K562 (cell line): ENCODE measurements around the gene CYTH1. TPM values are rescaled to one million over a fixed set of nuclear protein-coding genes. Genes with fewer than 3 reads are reported as not detected.

Source experiments
- ATAC-seq: fragments of 200-7000 bp; cut with Tn5 transposase; 3 replicates; pipeline ENCODE4 v1.9.1; 2020; ENCODE audit warnings: moderate library complexity
- BruUV-seq: library from RNA; stranded (reverse); fragments of 400-500 nt; replicated peaks from 2 replicates; lab custom pipeline; 2021; lab: Mats Ljungman, UMichigan
- CTCF ChIA-PET: fragments of 300-600 bp; formaldehyde crosslinking; extraction: SDS; loops from one replicate; lab custom pipeline; 2021; ENCODE audit warnings: low intra/inter-chr PET ratio; lab: Yijun Ruan, JAX
- POLR2A ChIA-PET: fragments of 300-600, 350-650 bp; sonication (Branson Sonifier 250); formaldehyde crosslinking; extraction: SDS; loops from one replicate; lab custom pipeline; 2021; ENCODE audit warnings: antibody characterized with exemption, inconsistent platforms; lab: Yijun Ruan, JAX
- DNase-seq, 4 experiments: peaks; one replicate each; pipeline versions ENCODE4 v3.0.0 to v3.0.0-alpha.2; 2011 to 2018; ENCODE audit warnings: low spot score in 3 of 4, mixed read lengths in 3 of 4; ENCODE audit errors: extremely low read depth in 1 of 4
- FAIRE-seq: peaks from 2 replicates; lab custom pipeline; 2011; peaks lifted over from hg19 to GRCh38; lab: Jason Lieb, UNC
- H2AFZ ChIP-seq: 2 replicates; pipeline ENCODE4 v1.6.0; 2011; ENCODE audit warnings: low read depth, low read length, control low read depth, inconsistent platforms
- H3K27ac ChIP-seq: fragments of 200-600 bp; 3 replicates; pipeline ENCODE4 v1.8.0; 2011; ENCODE audit warnings: low read depth, mild to moderate bottlenecking, control low read depth, inconsistent platforms, low read length, moderate library complexity, mixed read lengths; ENCODE audit errors: extremely low read depth
- H3K27me3 ChIP-seq, 2 experiments: fragments of 300-600 bp in 1 of 2; 2 replicates in 1 of 2; 3 replicates in 1 of 2; pipeline versions ENCODE4 v1.6.0 to v1.8.0; 2011; ENCODE audit warnings: inconsistent platforms in 2 of 2, low read length in 2 of 2, mild to moderate bottlenecking in 1 of 2, mixed read lengths in 1 of 2, moderate library complexity in 1 of 2; ENCODE audit not compliant: control insufficient read depth in 2 of 2, insufficient read depth in 2 of 2
- H3K36me3 ChIP-seq: fragments of 300-600 bp; 3 replicates; pipeline ENCODE4 v1.8.0; 2011; ENCODE audit warnings: mild to moderate bottlenecking, low read length, inconsistent platforms; ENCODE audit not compliant: control insufficient read depth, insufficient read depth
- H3K4me1 ChIP-seq, 2 experiments: fragments of 200-600 bp in 1 of 2; replicated peaks in 1 of 2; 2 replicates in 1 of 2; 3 replicates in 1 of 2; pipeline versions ENCODE4 v1.5.1 to v1.8.0; 2011; ENCODE audit warnings: inconsistent platforms in 2 of 2, low read length in 2 of 2, mild to moderate bottlenecking in 1 of 2, mixed read lengths in 1 of 2, moderate library complexity in 1 of 2; ENCODE audit not compliant: control insufficient read depth in 2 of 2, insufficient read depth in 2 of 2
- H3K4me2 ChIP-seq: 2 replicates; pipeline ENCODE4 v1.6.1; 2011; ENCODE audit warnings: low read length, control low read depth, inconsistent platforms, mixed read lengths; ENCODE audit not compliant: insufficient read depth
- H3K4me3 ChIP-seq: fragments of 200-600 bp; sonication (generic), shearing (Covaris generic); 2 replicates; pipeline ENCODE4 v1.5.1; 2016; ENCODE audit warnings: control low read depth, inconsistent platforms
- H3K79me2 ChIP-seq: fragments of 200-600 bp; 3 replicates; pipeline ENCODE4 v1.8.0; 2011; ENCODE audit warnings: low read length, inconsistent platforms; ENCODE audit not compliant: control insufficient read depth, insufficient read depth
- H3K9ac ChIP-seq, 2 experiments: 2 replicates each; pipeline versions ENCODE4 v1.6.0 to v1.6.1; 2011; ENCODE audit warnings: low read depth in 2 of 2, low read length in 2 of 2, control low read depth in 1 of 2, inconsistent platforms in 1 of 2, mild to moderate bottlenecking in 1 of 2, mixed read lengths in 1 of 2; ENCODE audit not compliant: insufficient read depth in 1 of 2
- H3K9me1 ChIP-seq: one replicate; pipeline ENCODE4 v1.6.0; 2011; ENCODE audit warnings: inconsistent platforms, mild to moderate bottlenecking, low read length, moderate library complexity; ENCODE audit not compliant: control insufficient read depth, insufficient read depth
- H3K9me3 ChIP-seq: replicated peaks from 2 replicates; pipeline ENCODE4 v1.5.1; 2011; ENCODE audit warnings: low read depth, low read length, inconsistent platforms; ENCODE audit not compliant: control insufficient read depth, insufficient read depth
- H4K20me1 ChIP-seq: replicated peaks from 2 replicates; pipeline ENCODE4 v1.6.1; 2011; ENCODE audit warnings: low read length, inconsistent platforms, mixed read lengths; ENCODE audit not compliant: control insufficient read depth, insufficient read depth
- BCOR ChIP-seq: fragments of 450-650 bp; IDR thresholded peaks from 2 replicates; pipeline ENCODE4 v1.6.1; 2016
- EWSR1 ChIP-seq: fragments of 450-650 bp; IDR thresholded peaks from 2 replicates; pipeline ENCODE4 v1.6.1; 2018; ENCODE audit warnings: borderline replicate concordance, mild to moderate bottlenecking, low read depth, moderate library complexity; ENCODE audit not compliant: partially characterized antibody
- ILK ChIP-seq: fragments of 450-650 bp; IDR thresholded peaks from 2 replicates; pipeline ENCODE4 v1.6.1; 2016; ENCODE audit warnings: missing genetic modification characterization, low read depth, mild to moderate bottlenecking, missing compliant biosample characterization, moderate library complexity, borderline replicate concordance
- KAT7 ChIP-seq: sonication (generic); formaldehyde crosslinking; IDR thresholded peaks from 2 replicates; pipeline ENCODE4 v1.8.0; 2022; ENCODE audit warnings: missing genetic modification reagents, mild to moderate bottlenecking, borderline replicate concordance
- MTA3 ChIP-seq: fragments of 450-650 bp; formaldehyde crosslinking; IDR thresholded peaks from 2 replicates; pipeline ENCODE4 v1.6.1; 2017; ENCODE audit warnings: mild to moderate bottlenecking, borderline replicate concordance
- NEUROD1 ChIP-seq: fragments of 150-350 bp; IDR thresholded peaks from 2 replicates; pipeline ENCODE4 v1.6.1; 2014; ENCODE audit warnings: borderline replicate concordance, low read length, low read depth; ENCODE audit not compliant: partially characterized antibody
- NFATC3 ChIP-seq: fragments of 450-650 bp; IDR thresholded peaks from 2 replicates; pipeline ENCODE4 v1.6.1; 2017; ENCODE audit warnings: mild to moderate bottlenecking
- NFE2 ChIP-seq: IDR thresholded peaks from 2 replicates; pipeline ENCODE4 v1.6.1; 2014; ENCODE audit warnings: antibody characterized with exemption, low read depth
- POLR2AphosphoS2 ChIP-seq: IDR thresholded peaks from 2 replicates; pipeline ENCODE4 v1.6.1; 2012; ENCODE audit warnings: low read length, improper control_type of control experiment
- SMAD4 ChIP-seq: fragments of 250-450 bp; sonication (Bioruptor Pico); conservative IDR thresholded peaks from 2 replicates; pipeline ENCODE4 v1.8.0; 2021; ENCODE audit warnings: inconsistent platforms, mild to moderate bottlenecking, moderate library complexity
- TAF9B ChIP-seq: fragments of 450-650 bp; IDR thresholded peaks from 2 replicates; pipeline ENCODE4 v1.6.1; 2018; ENCODE audit warnings: mild to moderate bottlenecking; ENCODE audit not compliant: partially characterized antibody
- U2AF2 ChIP-seq: fragments of 200-400 bp; formaldehyde crosslinking; optimal IDR thresholded peaks from 2 replicates; pipeline ENCODE3; 2017; ENCODE audit warnings: low read depth, mild to moderate bottlenecking, low read length
- ZBTB7A ChIP-seq: IDR thresholded peaks from 2 replicates; pipeline ENCODE4 v1.6.1; 2011; ENCODE audit warnings: low read depth, mild to moderate bottlenecking, low read length, moderate library complexity, borderline replicate concordance; ENCODE audit not compliant: control insufficient read depth
- ZNF140 ChIP-seq: fragments of 250-450 bp; sonication (Bioruptor Pico); IDR thresholded peaks from 2 replicates; pipeline ENCODE4 v1.8.0; 2021; ENCODE audit warnings: moderate library complexity, mild to moderate bottlenecking, inconsistent platforms
- ZNF212 ChIP-seq: fragments of 450-650 bp; formaldehyde crosslinking; IDR thresholded peaks from 2 replicates; pipeline ENCODE4 v1.4.0; 2020; ENCODE audit warnings: mild to moderate bottlenecking
- ZNF277 ChIP-seq: fragments of 250-450 bp; sonication (Bioruptor Pico); IDR thresholded peaks from 2 replicates; pipeline ENCODE4 v1.8.0; 2022; ENCODE audit warnings: inconsistent platforms, mild to moderate bottlenecking, moderate library complexity, borderline replicate concordance
- ZNF592 ChIP-seq: fragments of 450-650 bp; IDR thresholded peaks from 2 replicates; pipeline ENCODE4 v1.6.1; 2017; ENCODE audit warnings: antibody characterized with exemption, mild to moderate bottlenecking
- WGBS: fragments of 100-300 bp; shearing (Covaris generic); methylation state at CpG from one replicate; pipeline ENCODE4 v1.1.6; 2016; ENCODE audit warnings: low coverage, mixed read lengths; ENCODE audit not compliant: insufficient coverage; ENCODE audit errors: missing lambda C conversion rate; 5-methylcytosine and 5-hydroxymethylcytosine counted together
- in situ Hi-C: fragments of 300-500 bp; cut with MboI; formaldehyde crosslinking; loops from 4 replicates; pipeline ENCODE4 v1.15.0; 2018; ENCODE audit warnings: inconsistent platforms, mixed read lengths
- intact Hi-C: fragments of 100-400 bp; cut with micrococcal nuclease; formaldehyde crosslinking; loops from 2 replicates; pipeline ENCODE4 v1.14.2; 2022
- polyA plus RNA-seq, 8 experiments: library from polyadenylated mRNA; depleted of rRNA in 4 of 8; stranded (reverse) in 5 of 8; unstranded in 3 of 8; fragments of >200 nt; fragmentation: Nextera tagmentation in 2 of 8; fragmentation: Illumina TruSeq in 1 of 8; extraction: Ambion mirVana in 2 of 8; extraction: Trizol in 1 of 8; gene quantifications; 2 replicates each; pipeline versions ENCODE4 v1.2.1 to v1.2.3, GENCODE V29; 2011 to 2014; ENCODE audit warnings: inconsistent platforms in 1 of 8, missing spikeins in 1 of 8
- total RNA-seq, 7 experiments: library from RNA; depleted of rRNA in 6 of 7; stranded (reverse); fragments of >200 nt in 6 of 7; fragmentation: Illumina TruSeq in 2 of 7; extraction: Trizol in 2 of 7; gene quantifications; 2 replicates each; pipeline versions ENCODE4 v1.2.1 to v1.2.3, GENCODE V29; 2011 to 2021; ENCODE audit warnings: low replicate concordance in 1 of 7

The CYTH1 gene
- total and polyA plus RNA-seq, 9 of the 15 experiments (the other 6 are each of a cell fraction or from before 2014, with no cell fraction given): 0.52 to 27.7 (median 16.8) TPM

DNA sequence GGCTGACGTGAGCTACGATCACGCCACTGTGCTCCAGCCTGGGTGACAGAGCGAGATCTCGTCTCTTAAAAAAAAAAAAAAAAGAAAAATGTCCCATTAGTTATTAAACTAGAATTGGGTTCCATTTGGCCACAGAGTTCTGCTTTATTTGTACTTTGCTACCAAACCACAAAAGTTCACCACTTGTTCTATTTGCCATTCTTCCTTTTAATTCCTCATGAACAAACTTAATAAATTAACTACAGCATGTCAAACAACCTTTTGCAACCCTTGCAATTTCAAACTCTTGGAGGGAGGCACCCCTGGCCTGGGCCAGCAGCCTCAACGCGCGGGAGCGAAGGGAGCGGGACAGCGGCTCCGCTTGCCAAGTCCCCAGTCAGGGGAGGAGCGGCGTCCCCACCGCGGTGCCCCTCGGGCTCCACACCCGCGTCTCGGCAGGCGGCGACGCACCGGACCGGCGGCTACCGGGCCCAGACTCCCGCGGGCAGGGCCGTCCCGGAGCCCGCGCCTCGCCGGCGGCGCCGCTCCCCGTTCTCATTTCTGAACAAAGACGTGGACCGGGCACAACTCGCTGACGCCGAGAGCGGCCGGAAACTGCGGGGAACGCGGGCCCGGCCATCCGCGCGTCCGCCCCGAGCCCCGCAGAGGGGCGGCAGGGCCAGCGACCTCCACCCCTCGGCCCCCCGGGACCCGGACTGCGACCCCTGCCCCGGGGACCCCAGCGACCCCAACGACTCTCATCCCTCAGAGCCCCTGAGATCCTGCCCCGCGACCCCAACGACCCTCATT is 775 bp downstream of the CYTH1 start:
- no peaks in the 10 kb centered on the region for H3K27me3 ChIP-seq
- H3K4me3 ChIP-seq: peak overlapping the region; percentile 80
- in situ Hi-C loops (no loop called here), intact Hi-C loops (loop anchor here (5.0 kb wide), 1 partner anchor 34 kb away; no protein-coding TSS in a partner anchor)
- no peaks in the 10 kb centered on the region for H3K9me3 ChIP-seq
- peak overlapping the region; percentile 79 for H3K4me2 ChIP-seq
- DNase-seq (peak in 3 of 4 experiments; percentile 31 to 52 (median 41)), FAIRE-seq (no peak), ATAC-seq (peak; percentile 23)
- H3K36me3 ChIP-seq: peaks cover 3% of the 10 kb centered on the region; the same call in 2 of the 3 replicates
- ChIA-PET CTCF (interaction anchor here (0.7 kb wide), 1 partner anchor 335 kb away, joined by 4 read pairs; no protein-coding TSS in a partner anchor), POLR2A (interaction anchor here (0.7 kb wide), 1 partner anchor 73 kb away, joined by 5 read pairs; no protein-coding TSS in a partner anchor)
- H2AFZ ChIP-seq: peak overlapping the region; percentile 74
- peak overlapping the region; percentile 74 to 98 for H3K9ac ChIP-seq
- H4K20me1 ChIP-seq: 0 out of 2 replicates have a peak, but pooled peaks cover 3% of the 10 kb centered on the region
- H3K4me1 ChIP-seq: peaks cover 41 to 58% of the 10 kb centered on the region in 2 experiments
- 4% methylated on average over 45 of the region's 68 CpGs for WGBS
- peaks cover 45% of the 10 kb centered on the region for H3K79me2 ChIP-seq
- H3K27ac ChIP-seq: peak overlapping the region; percentile 83
- BruUV-seq: TSS peak; percentile 33
- H3K9me1 ChIP-seq: no peaks in the 10 kb centered on the region
- TF ChIP-seq BCOR (no peak), SMAD4 (CRISPR knock-in tag) (no peak), ZNF277 (CRISPR knock-in tag) (no peak), ILK (tag) (no peak), ZBTB7A (peak; percentile 85), ZNF140 (CRISPR knock-in tag) (no peak), MTA3 (peak; percentile 38; the same call in 1 of the 2 replicates), POLR2AphosphoS2 (no peak), NEUROD1 (no peak), ZNF592 (peak; percentile 22; the same call in 1 of the 2 replicates), U2AF2 (no peak), KAT7 (CRISPR knock-in tag) (peak; percentile 68), TAF9B (no peak), NFE2 (no peak), NFATC3 (no peak), EWSR1 (no peak), ZNF212 (no peak)
